GM12873 (cell line): Measurements from ENCODE around the gene FBXO7.

ENCODE experiments used
- TF ChIP-seq, protein P1 (sequence below): IDR thresholded peaks from 2 replicates; pipeline ENCODE4 v1.5.1; 2012; ENCODE audit warnings: low read depth, mild to moderate bottlenecking, moderate library complexity, low read length, control low read depth; ENCODE audit not compliant: insufficient read depth; ENCODE audit errors: missing control alignments

The FBXO7 gene

DNA sequence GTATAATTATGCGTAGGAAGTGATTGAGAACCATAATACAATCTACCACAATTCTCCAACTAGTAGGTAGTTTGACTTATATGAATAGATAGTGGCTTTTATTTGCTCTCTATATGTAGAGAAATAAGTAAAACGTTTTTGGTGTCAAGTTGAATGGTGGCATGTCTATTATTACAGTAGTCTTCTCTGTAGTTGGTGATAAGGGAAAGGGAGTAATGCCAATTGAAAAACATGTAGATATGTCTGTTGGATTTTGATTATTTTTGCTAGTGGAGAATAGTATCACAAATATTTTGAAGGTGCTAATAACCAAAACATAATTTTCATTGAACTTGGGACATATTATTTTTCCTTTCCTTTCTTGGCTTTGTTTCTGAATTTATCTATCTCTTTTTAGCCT, 17.5 kb downstream of the FBXO7 start:
- TF ChIP-seq, protein P1, sequence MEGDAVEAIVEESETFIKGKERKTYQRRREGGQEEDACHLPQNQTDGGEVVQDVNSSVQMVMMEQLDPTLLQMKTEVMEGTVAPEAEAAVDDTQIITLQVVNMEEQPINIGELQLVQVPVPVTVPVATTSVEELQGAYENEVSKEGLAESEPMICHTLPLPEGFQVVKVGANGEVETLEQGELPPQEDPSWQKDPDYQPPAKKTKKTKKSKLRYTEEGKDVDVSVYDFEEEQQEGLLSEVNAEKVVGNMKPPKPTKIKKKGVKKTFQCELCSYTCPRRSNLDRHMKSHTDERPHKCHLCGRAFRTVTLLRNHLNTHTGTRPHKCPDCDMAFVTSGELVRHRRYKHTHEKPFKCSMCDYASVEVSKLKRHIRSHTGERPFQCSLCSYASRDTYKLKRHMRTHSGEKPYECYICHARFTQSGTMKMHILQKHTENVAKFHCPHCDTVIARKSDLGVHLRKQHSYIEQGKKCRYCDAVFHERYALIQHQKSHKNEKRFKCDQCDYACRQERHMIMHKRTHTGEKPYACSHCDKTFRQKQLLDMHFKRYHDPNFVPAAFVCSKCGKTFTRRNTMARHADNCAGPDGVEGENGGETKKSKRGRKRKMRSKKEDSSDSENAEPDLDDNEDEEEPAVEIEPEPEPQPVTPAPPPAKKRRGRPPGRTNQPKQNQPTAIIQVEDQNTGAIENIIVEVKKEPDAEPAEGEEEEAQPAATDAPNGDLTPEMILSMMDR, result no peak

DNA sequence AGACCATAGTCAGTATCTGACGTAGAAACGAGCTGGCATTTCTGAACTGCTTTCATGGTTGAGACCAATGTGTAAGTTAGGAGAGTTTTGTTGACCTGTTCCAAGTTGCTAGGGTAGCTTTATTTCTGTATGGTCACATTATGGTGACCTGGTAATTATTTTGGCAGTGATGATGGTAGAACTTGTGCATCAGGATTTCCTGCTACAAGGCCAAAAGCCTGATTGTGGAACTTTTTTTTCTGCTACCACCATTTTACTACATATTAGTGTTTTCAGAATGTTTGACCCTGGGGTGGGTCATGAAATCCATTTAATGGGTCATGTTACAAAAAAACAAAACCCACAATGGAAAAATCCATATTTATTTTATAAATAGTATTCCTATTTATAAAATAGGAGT, 18.9 kb downstream of the FBXO7 start:
- TF ChIP-seq, protein P1, result no peak

DNA sequence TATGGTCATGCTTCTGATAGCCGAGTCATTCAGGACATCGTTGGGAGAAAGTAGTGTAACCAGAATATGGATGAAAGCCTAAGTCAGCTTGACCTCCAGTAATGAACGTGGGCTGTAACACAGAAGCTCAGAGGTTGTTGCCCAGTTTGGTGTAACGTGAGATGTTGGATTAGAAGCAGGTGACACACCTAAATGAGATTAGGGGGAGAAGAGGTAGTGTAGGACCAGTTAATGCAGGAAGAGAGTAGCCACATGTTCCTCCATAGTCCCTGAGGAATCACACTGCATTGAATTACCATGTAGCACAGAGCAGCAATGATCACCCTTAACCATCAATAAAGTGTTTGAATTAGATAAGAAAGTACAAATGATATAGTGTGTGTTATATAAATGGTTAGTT, 20.4 kb downstream of the FBXO7 start:
- TF ChIP-seq, protein P1, result no peak

DNA sequence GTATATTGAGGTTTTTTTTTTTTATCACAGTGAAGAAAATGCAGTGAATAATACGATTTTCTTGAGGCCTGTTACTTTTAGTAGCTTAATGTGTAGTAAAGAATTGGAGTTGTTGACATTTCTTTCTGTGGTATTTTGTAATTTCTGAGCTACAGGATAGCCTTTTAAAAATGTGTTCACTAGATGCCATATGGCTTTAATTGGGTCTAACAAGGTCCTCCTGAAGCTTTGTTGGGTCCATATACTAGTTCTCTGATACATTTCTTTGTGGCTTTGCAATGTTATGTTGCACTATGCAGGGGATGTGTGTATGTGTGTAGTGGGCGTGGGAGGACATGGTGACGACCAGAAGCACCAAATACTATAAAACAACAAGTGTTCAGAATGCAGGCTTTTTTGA, 25.1 kb downstream of the FBXO7 start:
- TF ChIP-seq, protein P1, result no peak

DNA sequence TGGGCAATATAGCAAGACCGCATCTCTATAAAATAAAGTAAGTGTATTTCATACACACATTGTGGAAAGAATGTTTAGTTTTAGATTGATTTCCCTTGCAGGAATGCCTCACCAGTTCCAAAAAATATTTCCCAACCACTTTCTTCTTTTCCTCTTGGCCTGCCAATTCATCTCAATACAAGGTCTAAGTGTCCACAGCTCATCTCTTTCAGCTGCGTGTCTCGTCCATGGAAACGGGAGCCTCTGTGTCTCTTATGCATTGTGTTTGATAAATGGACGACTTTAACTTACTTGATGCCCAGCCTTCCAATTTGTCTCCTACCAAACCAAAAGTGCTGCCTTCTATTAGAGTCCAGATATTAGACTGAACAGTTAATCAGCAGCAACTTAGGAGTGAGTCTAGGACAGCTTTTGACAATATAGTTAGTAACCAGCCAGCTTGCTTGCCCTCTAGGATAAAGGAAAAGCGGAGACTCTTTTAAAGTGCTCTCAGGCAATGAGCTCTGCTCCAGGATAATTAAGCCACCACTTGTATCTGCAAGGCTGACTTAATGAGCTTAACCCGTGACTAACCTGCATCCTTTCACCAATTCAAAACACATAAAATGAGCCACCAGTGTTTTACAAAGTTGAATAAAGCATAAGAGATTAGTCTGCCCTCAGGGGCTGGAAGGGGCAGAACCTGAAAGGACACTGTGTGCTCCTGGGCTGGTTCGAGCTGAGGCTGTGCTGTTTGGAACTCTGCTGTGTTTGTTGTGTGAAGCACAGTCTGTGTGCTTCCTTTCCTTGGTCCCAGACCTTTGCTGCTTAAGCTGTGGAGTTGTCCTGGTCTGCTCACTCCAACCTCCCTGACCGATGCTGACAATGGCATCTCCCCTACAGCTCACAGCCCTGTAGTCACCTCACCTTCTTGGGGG, 27.5 kb downstream of the FBXO7 start:
- TF ChIP-seq, protein P1, result no peak

DNA sequence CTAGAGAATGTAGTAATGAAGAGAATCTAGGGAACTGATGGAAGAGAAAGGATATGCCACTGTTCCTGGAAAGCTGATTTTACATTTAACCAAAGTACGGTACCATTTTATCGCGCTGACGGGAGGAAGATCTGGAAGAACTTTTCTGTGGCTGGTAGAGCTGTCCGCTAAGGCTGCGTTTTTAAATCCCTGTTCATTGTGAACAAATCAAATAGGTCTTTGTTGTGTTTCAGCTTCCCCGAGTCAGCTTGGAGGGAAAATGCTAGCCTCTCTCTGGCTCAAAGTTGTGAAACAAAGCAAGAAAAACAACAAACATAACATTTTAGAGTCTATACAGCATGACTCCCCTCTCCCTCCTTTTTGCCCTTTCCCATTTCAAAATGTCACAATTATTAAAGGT, 34.4 kb downstream of the FBXO7 start:
- TF ChIP-seq, protein P1, result no peak

DNA sequence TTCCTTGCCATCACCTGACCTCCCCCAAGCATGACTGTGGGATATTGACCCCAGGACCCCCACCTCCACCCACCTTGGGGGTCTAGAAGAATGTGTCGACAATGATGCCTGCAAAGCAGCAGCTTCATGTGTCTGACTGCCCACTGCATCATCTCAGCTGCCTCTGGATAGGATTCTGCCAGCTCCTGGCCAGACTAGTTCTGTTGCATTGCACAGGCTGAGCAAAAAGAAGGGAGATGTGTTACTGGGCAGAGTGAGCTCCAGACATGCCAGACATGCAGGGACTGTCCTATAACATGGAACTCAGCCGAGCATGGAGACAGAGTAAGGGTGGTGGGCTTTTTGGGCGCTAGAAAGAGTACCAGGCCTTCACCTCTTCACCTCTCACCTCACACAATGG, 36.7 kb downstream of the FBXO7 start:
- TF ChIP-seq, protein P1, result no peak
